GM19372 (cell line): ENCODE measurements around the gene RFPL2.

ENCODE experiments used
- ATAC-seq: cut with Tn5 transposase; IDR thresholded peaks from one replicate; pipeline ENCODE4 v1.9.1; 2021; ENCODE audit warnings: mild to moderate bottlenecking, low read depth, moderate library complexity; ENCODE audit not compliant: unreplicated experiment

Gene RFPL2

DNA sequence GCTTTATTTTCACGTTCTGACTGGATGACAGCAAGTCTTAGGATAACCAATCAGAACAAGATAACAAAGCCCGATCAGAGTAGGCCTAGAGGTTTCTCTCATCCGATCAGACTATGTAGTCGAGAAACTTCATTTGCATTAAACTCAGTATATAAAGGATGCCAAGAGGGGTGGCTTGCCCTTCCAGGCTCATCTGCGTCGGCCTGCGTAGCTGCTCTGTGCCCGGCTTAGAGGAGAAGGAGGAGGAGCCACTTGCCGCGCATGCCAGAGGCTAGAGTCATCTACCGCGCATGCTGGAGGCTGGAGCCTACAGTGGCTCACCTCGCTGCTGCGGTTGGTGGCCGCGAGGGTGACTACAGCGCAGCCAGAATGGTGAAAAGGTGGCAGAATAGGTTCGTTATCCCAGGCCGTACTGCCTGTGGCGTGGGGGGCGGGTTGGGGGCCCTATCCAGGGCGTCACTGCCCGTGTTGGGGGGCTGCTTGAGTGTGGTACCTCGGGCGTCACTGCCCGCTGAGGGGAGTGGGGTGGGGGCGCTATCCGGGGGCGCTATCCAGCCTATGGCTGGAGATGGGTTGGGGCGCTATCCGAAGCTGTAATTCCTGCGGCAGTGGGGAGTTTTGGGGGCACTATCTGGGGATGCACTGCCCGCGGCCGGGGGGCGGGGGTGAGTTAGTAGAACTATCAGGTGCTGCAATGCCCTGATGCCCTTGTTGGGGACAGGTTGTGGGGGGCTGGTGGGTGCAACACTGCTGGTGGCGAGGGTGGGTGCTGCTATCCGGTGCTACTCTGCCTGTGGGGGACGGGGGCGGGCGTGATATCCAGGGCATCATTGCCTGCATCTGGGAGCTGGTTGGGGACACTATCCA, at the start of gene RFPL2:
Gene RFPL2, minus strand, starts transcription at position 218 of the 867 bp plus-strand sequence. CDS start 2,622 bp downstream, outside the sequence.
- ATAC-seq, result no peak

DNA sequence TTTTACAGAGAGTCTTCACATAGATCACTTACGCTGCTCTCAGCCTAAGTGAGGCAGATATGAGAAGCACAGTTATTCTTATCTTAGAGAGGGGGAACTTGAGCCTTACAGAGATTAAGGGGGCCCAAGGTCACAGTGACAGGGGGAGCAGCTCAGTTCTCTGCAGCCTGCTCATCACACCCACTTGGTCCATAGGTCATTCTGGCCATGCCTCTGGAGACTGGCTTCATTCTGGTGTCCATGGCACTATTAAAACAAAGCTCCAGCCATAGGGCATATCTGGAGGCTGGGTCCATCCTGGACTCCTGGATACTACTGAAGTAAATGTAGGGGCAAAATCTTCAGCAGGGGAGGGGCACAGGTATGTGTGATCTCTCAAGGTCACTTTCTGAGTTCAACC, 44.4 kb upstream of the RFPL2 start:
- no peak for ATAC-seq

DNA sequence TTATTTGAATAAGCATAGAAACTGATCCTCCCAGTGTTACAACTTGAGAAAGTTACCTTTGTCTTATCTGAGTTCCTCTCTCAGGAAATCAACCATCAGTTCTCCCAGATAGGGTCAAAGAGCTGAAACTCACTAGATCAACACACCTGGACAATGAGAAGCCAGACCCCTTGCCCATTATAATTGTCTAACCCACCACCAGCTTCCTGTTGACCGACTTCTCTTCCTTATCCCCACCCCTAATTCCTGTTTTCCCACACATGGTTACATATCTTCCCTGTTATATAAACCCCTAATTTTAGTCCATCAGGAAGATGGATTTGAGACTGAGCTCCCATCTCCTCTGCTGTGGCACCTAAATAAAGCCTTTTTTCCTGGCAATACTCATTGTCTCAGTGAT, 43.4 kb upstream of the RFPL2 start:
- no peak for ATAC-seq

DNA sequence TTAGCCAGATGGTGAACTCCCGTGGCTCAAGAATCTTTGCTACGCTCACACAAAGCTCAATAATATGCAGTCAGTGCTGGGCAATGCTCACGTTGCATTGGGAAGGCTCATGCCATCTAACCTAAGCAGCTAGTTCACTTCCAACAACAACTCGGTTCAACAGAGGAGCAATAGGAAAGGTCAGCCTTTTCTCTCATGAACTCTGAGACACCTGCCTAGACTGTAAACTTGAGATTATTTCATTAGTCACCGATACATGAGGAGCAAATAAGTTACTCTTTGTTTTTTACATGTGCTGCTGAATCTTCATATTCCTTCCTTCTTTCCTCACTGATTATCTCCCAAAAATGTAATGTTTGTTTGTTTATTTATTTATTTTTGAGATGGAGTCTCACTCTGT, 41.3 kb upstream of the RFPL2 start:
- ATAC-seq, result no peak

DNA sequence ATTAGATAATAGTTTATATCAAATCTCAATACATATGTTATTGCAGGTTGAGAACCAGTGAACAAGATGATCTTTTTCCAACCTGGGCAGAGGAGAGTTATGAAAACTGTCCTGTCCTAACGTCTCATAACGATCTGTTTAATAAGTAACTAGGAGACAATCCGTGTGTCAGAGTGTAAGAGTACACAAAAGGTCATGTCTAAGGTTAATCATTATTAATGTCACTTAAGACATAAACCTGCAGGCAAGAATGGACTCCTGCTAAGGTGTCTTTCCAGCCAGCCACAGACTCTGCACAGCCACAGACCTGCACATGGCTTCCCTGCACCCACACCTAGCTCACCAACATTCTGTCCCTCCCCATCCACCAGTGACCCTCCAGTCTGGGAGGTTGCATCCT, 40.2 kb upstream of the RFPL2 start:
- ATAC-seq, result no peak

DNA sequence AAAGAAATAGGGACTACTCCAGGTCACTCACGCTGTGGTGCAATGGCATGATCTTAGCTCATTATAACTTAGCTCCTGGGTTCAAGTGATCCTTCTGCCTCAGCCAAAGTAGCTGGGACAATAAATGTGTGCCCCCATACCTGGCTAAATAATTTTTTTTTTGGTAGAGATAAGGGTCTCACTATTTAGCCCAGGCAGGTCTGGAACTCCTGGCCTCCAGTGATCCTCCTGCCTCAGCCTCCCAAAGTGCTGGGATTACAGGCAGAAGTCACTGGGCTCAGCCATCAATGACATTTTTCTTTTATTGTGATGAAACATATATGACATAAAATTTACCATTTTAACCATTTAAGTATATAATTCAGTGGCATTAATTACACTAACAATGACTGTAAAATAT, 39.7 kb upstream of the RFPL2 start:
- ATAC-seq, result no peak

DNA sequence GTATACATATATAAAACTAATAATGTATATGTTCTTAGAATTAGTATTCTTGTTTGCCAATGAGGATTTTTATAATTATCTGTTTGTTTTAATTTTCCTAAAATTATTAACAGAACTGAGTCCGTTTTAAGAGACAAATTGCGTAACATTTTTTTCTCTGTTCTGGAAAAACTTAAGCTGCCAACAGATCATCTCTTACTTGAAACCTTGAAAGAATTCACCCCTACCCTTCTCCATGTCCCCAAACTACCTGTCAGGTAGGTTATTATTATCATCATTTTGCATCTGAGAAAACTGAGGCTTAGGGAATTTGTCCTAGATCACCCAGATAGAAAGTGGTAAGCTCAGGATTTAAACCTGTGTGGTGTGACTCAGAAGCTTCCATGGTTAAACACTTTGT, 35.6 kb upstream of the RFPL2 start:
- ATAC-seq, result no peak

DNA sequence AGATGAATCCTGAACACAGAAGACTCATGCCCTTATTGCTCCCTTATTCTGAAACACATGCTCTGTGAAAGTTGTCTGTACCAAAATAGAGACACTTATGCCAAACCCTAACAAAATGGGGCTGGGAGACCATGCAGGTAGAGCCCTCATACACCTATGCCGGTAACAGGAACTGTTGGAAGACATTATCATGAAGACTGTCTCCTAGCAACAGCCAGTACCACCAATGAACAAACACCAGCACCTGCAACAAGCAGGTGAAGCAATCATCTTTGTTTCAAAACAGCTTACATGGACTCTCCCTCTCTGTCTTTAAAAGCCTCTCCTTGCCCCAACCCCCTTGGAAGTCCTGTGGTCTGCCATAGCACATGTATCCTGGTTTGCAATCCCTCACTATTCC, 33.0 kb upstream of the RFPL2 start:
- ATAC-seq, result no peak

DNA sequence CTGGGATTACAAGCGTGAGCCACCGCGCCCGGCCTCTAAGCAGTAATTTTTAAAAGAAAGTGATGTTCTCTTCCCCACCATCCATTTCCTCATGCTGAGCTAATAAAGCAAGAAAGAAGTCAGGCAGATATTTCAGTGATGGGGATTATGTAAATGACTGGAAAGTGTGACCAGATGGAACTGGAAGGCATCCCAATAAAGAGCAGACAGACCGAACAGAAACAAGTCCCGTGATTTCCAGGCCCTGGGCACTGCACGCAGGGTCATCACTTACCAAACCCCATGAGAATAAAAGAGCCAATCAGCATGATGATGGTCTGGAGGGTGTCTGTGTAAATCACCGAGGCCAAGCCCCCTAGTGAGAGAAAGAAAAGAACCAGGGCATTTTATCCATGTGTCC, 32.1 kb upstream of the RFPL2 start:
- no peak for ATAC-seq

DNA sequence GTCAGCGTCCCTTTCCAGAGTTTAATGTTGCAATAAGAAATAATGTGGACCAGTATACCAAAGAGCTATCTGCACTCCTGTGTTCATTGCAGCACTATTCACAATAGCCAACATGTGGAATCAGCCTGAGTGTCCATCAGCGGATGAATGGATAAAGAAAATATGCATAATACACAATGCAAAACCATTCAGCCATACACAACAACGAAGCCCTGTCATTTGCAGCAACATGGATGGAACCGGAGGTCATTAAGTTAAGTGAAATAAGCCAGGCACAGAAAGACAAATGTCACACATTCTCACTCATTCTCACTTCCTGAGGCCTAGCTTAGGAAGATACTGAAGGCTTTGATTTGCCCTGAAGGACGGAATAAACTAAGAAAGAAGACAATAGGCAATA, 28.2 kb upstream of the RFPL2 start:
- ATAC-seq, result no peak

DNA sequence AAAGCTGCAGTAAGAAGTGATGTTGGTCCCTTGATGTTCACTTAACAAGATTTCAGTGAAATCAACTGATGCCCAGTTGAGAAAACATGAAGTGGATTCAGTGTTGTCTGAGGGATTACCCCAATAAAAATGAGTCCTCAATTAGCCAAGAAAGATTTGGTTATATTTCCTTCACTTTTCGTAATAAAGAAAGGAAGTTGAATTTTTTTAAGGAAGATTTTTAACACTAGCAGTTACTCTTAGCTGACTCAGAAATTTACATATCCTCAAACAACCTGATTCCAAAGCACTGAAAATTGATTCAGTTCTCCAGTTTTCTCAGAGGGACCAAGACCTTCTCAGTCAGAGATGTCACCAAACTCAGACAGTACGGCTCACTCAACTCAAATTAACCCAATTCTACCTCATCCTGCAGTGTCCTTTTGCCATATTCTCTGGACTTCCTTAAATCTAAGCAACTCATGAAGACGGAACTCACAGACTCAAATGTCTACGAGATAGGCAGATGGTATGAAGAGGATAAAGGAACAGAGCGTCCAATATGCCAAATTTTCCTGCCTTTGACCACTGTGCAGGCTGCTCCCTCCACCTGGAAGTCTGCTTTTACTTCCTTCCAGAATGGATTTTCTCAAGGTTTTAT, 27.4 kb upstream of the RFPL2 start:
- no peak for ATAC-seq

DNA sequence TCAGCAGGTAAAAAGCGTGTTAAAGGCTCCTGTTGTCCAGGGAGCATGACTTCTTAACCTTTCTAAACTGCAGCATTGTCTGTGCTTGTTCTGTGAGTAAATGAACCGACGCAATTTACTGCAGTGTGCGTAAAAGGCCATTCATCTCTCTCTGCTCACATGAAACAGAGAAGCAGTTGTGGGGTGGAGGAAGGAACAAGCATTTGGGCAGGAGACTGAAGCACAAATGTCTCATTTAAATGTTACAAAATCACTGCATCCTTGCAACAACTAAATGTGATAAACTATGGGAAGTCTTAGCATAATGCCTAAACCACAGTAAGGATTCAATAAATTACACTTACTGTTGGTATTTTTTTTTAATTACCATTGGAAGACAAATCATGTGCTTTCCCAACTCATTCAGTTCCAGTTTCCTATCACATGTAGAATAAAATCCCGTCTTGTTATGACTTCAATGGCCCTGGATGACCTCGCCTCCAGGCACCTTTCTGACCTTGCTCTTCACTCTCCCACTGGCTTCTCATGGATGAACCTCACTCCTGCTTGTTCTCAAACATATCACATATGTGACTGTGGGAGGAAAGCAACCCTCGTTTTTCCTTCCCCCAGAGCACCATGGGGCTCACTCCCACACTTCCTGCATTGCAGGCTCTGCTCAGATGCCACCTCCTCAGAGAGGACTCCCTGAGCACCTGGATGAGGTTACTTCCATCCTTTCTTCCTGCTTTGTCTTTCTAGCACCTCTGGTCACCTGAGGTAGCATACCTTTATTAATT, 21.6 kb upstream of the RFPL2 start:
- ATAC-seq, result no peak

DNA sequence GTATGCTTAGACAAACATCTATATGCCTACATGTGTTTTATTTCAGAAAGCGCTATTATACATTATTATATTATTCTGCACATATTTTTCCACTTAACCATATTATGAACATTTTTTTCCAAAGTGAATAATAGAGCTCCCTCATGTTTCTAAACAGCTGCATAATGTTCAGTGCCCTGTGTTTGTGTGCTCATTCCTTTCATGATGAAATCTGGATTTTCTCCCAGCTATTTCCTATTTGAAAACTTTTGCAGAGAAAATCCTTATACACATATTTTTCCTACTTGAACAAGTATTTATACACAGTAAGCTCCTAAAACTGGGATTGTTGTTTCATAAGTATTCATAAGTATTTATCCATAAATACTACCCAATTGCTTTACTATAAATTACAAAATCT, 18.1 kb upstream of the RFPL2 start:
- ATAC-seq, result no peak

DNA sequence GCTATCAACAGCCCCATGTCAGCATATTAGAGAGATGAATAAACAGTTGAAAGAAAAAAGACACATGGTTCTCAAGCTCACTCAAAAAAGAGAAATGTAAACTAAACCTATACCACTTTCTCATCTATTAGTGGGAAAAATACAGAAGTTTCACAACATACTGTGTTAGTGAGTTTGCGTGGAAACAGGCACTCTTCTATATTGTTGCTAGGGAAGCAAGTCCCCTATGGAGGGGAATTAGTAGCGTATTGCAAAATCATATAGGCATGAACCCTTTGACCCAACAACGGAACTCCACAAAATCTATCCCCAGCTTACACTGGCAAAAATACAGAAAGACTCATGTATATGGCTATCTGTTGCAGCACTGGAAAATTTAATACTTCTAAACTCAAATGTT, 14.2 kb upstream of the RFPL2 start:
- no peak for ATAC-seq

DNA sequence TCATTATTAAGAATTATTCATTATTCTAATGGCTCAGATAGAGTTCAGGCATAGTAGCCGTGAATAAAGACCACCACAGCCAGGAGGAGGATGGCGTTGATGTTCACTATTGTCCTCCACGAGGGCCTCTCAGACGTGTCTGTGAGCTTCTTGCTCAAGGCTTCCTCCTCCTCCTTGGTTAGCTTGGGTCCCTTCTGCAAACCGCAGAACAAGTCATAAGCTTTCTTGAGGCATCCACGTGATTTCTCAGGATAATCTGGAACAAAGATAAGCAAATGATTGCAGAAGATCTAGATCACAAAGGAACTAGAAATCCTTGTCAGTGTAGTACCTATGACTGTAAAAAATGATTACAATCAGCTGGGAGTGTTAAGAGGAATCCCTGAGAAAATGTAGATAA, 13.6 kb upstream of the RFPL2 start:
- ATAC-seq, result no peak

DNA sequence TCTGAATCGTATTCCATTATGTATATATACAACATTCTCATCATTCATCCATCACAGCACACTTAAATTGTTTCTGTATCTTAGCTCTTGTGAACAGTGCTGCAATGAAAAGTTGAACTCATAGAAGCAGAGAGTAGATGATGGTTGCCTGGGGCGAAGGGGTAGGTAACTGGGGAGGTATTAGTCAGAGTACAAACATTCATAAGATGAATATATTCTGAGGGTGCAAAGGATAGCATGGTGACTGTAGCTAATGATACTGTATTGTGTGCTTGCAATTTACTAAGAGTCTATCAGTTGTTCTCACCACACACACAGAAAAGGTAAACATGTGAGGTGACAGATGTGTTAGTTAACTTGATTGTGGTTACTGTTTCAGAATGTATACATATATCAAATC, 12.6 kb upstream of the RFPL2 start:
- ATAC-seq, result no peak

DNA sequence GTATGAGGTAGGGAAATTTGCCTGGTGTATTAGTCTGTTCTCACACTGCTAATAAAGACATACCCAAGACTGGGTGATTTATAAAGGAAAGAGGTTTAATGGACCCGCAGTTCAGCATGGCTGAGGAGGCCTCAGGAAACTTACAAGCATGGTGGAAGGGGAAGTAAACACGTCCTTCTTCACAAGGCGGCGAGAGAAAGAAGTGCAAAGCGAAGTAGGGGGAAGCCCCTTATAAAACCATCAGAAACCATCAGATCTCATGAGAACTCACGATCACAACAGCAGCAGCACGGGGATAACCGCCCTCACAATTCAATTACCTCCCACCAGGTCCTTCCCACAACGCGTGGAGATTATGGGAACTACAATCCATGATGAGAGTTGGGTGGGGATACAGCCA, 12.0 kb upstream of the RFPL2 start:
- no peak for ATAC-seq

DNA sequence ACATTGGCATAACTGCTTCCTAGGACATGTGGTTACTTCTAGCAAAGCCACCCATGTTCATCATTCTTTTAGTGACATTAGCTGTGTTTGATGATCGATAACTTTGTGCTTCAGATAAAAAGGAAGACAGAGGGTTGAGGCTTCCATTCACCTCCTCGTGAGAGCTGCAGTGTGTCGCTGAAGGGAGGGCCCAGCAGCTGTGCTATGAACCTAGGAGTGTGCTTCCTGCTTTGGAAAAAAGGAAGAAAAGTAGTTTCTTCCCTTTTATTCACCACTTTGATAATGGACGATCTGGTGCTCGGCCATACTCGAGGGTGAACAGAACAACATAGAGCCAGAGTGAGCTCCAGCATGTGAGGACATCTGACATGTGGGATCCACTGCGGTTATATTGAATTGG, 6.1 kb upstream of the RFPL2 start:
- no peak for ATAC-seq

DNA sequence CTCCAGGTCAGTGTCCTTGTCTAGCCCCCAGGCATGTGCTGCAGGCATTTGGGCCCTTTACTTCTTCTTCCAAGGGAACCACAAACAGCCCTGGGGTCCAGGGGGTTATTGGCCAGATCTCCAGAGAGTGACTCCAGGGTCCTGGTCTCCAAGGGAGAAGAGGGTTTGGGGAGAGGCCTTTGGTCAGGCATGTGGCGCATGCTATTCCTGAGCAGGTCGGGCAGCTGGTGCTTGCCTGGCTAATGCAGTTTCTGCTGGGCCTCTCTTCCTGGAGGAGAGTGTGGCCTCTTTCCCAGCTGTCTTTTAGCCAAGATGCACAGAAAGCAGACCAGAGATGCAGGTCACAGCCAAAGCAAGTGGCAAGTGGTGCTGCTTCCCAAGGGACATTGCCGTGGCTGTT, 3.8 kb upstream of the RFPL2 start:
- no peak for ATAC-seq

DNA sequence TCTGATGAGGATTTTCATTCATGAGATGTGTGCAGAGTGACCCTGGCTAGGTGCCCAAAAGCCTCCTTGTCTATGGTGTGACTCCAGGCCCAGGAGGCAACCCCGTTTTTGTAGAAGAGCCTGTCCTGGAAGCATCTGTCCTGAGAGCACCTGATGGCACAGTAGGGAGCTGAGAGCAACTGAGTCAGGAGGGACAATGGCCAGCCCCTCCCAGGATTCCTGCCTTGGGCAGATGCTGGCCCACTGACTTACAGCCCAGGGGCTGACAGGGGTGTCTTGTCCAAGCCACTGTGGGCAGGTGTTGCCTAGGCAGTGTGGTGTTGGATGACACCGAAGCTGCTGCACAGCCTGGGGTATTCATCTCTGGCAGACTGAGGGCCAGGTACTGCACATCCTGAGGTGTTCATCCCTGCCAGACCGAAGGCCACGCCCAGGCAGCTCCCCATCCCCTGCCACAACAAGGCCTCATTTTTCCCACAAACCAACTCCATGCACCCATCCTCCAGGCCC, 3.2 kb upstream of the RFPL2 start:
- ATAC-seq, result no peak
